ENCODE data around the gene OR51G1. TPM values are rescaled to one million over a fixed set of nuclear protein-coding genes. Genes with fewer than 3 reads are reported as not detected.
"Not testable (repeated sequence)": the region's sequence is repeated elsewhere in the genome, so short reads cannot be mapped to it uniquely, and the experiment has no call there.

The OR51G1 gene
- total RNA-seq, result not detected in 2 replicates

GRCh38 chr11:4924239-4924638 lies at the start of gene OR51G1:
Gene OR51G1 (minus strand): TSS chr11:4924339. CDS start chr11:4924339, 0 bp downstream.
- DNase-seq (ENCODE audit: low spot score), result no peak
- intact Hi-C loops (cut with micrococcal nuclease), result no loop called here
- Mint-ChIP-seq H3K36me3 (ENCODE audit: low read depth) (no peaks in the 10 kb centered on the region), H3K9me3 (no peaks in the 10 kb centered on the region), H3K4me3 (no peak within 1 kb of the TSS), H3K27me3 (ENCODE audit: insufficient read depth) (no peaks in the 10 kb centered on the region), H3K4me1 (ENCODE audit: low read depth) (no peaks in the 10 kb centered on the region), H3K27ac (no peak within 1 kb of the TSS)

GRCh38 chr11:4962816-4963215 lies 38.7 kb upstream of the OR51G1 start:
- intact Hi-C loops (cut with micrococcal nuclease), result no loop called here
- no peaks in the 10 kb centered on the region for H3K9me3 Mint-ChIP-seq
- no peaks in the 10 kb centered on the region for H3K27me3 Mint-ChIP-seq (ENCODE audit: insufficient read depth)
- no peak overlapping the region for H3K4me3 Mint-ChIP-seq
- DNase-seq (ENCODE audit: low spot score), result no peak
- no peaks in the 10 kb centered on the region for H3K4me1 Mint-ChIP-seq (ENCODE audit: low read depth)
- no peak overlapping the region for H3K27ac Mint-ChIP-seq
- no peaks in the 10 kb centered on the region for H3K36me3 Mint-ChIP-seq (ENCODE audit: low read depth)

- H3K4me3 Mint-ChIP-seq, result no peak overlapping the region
- no peak for DNase-seq (ENCODE audit: low spot score)
- no peaks in the 10 kb centered on the region for H3K9me3 Mint-ChIP-seq
- H3K27me3 Mint-ChIP-seq (ENCODE audit: insufficient read depth), result no peaks in the 10 kb centered on the region
- no peaks in the 10 kb centered on the region for H3K36me3 Mint-ChIP-seq (ENCODE audit: low read depth)
- intact Hi-C loops (cut with micrococcal nuclease), result no loop called here
- no peak overlapping the region for H3K27ac Mint-ChIP-seq
- no peaks in the 10 kb centered on the region for H3K4me1 Mint-ChIP-seq (ENCODE audit: low read depth)
These were observed 36.7 kb upstream of the OR51G1 start for GRCh38 chr11:4960877-4961276.

- H3K27me3 Mint-ChIP-seq (ENCODE audit: insufficient read depth), result no peaks in the 10 kb centered on the region
- H3K36me3 Mint-ChIP-seq (ENCODE audit: low read depth), result no peaks in the 10 kb centered on the region
- intact Hi-C loops (cut with micrococcal nuclease), result no loop called here
- no peak overlapping the region for H3K27ac Mint-ChIP-seq
- no peaks in the 10 kb centered on the region for H3K9me3 Mint-ChIP-seq
- no peak overlapping the region for H3K4me3 Mint-ChIP-seq
- H3K4me1 Mint-ChIP-seq (ENCODE audit: low read depth), result no peaks in the 10 kb centered on the region
- no peak for DNase-seq (ENCODE audit: low spot score)
These were observed 33.3 kb upstream of the OR51G1 start for GRCh38 chr11:4957396-4957795.

- H3K27me3 Mint-ChIP-seq (ENCODE audit: insufficient read depth); H3K4me1 Mint-ChIP-seq (ENCODE audit: low read depth); H3K36me3 Mint-ChIP-seq (ENCODE audit: low read depth); DNase-seq (ENCODE audit: low spot score); H3K4me3 Mint-ChIP-seq; H3K9me3 Mint-ChIP-seq; H3K27ac Mint-ChIP-seq: not testable (repeated sequence)
- intact Hi-C loops (cut with micrococcal nuclease), result loop anchor here (1.0 kb wide), 1 partner anchor 10 kb away; no protein-coding TSS in a partner anchor
These were observed 31.5 kb upstream of the OR51G1 start, which contains the start of gene OR51A2 for GRCh38 chr11:4955613-4956012. Gene OR51A2 (minus strand): TSS chr11:4955713. CDS start chr11:4955713, 0 bp downstream.

- intact Hi-C loops (cut with micrococcal nuclease), result no loop called here
- H3K4me3 Mint-ChIP-seq, result no peak within 1 kb of the TSS
- no peak for DNase-seq (ENCODE audit: low spot score)
- H3K27ac Mint-ChIP-seq, result no peak within 1 kb of the TSS
- H3K4me1 Mint-ChIP-seq (ENCODE audit: low read depth), result no peaks in the 10 kb centered on the region
- H3K9me3 Mint-ChIP-seq, result no peaks in the 10 kb centered on the region
- no peaks in the 10 kb centered on the region for H3K36me3 Mint-ChIP-seq (ENCODE audit: low read depth)
- no peaks in the 10 kb centered on the region for H3K27me3 Mint-ChIP-seq (ENCODE audit: insufficient read depth)
These were observed 23.4 kb upstream of the OR51G1 start, which contains the start of gene OR51A4 for GRCh38 chr11:4947505-4947904. Gene OR51A4 (minus strand): TSS chr11:4947605. CDS start chr11:4947100, 505 bp downstream.

- Mint-ChIP-seq H3K9me3 (no peaks in the 10 kb centered on the region), H3K36me3 (ENCODE audit: low read depth) (no peaks in the 10 kb centered on the region), H3K27me3 (ENCODE audit: insufficient read depth) (no peaks in the 10 kb centered on the region), H3K4me1 (ENCODE audit: low read depth) (no peaks in the 10 kb centered on the region), H3K27ac (no peak overlapping the region), H3K4me3 (no peak overlapping the region)
- intact Hi-C loops (cut with micrococcal nuclease), result no loop called here
- no peak for DNase-seq (ENCODE audit: low spot score)
These were observed 12.6 kb upstream of the OR51G1 start for GRCh38 chr11:4936745-4937144.

- Mint-ChIP-seq H3K4me3 (no peak overlapping the region), H3K36me3 (ENCODE audit: low read depth) (no peaks in the 10 kb centered on the region), H3K9me3 (no peaks in the 10 kb centered on the region), H3K4me1 (ENCODE audit: low read depth) (no peaks in the 10 kb centered on the region), H3K27ac (no peak overlapping the region), H3K27me3 (ENCODE audit: insufficient read depth) (no peaks in the 10 kb centered on the region)
- DNase-seq (ENCODE audit: low spot score), result no peak
- intact Hi-C loops (cut with micrococcal nuclease), result no loop called here
These were observed 8.6 kb upstream of the OR51G1 start for GRCh38 chr11:4932751-4933150.

- Mint-ChIP-seq H3K4me1 (ENCODE audit: low read depth) (no peaks in the 10 kb centered on the region), H3K9me3 (no peaks in the 10 kb centered on the region), H3K36me3 (ENCODE audit: low read depth) (no peaks in the 10 kb centered on the region), H3K27me3 (ENCODE audit: insufficient read depth) (no peaks in the 10 kb centered on the region), H3K27ac (no peak overlapping the region), H3K4me3 (no peak overlapping the region)
- no peak for DNase-seq (ENCODE audit: low spot score)
- intact Hi-C loops (cut with micrococcal nuclease), result no loop called here
These were observed 2.5 kb upstream of the OR51G1 start for GRCh38 chr11:4926608-4927007.

- H3K4me3 Mint-ChIP-seq, result no peak overlapping the region
- H3K9me3 Mint-ChIP-seq, result no peaks in the 10 kb centered on the region
- no peaks in the 10 kb centered on the region for H3K4me1 Mint-ChIP-seq (ENCODE audit: low read depth)
- intact Hi-C loops (cut with micrococcal nuclease), result no loop called here
- no peaks in the 10 kb centered on the region for H3K36me3 Mint-ChIP-seq (ENCODE audit: low read depth)
- H3K27ac Mint-ChIP-seq, result no peak overlapping the region
- H3K27me3 Mint-ChIP-seq (ENCODE audit: insufficient read depth), result no peaks in the 10 kb centered on the region
- DNase-seq (ENCODE audit: low spot score), result no peak
These were observed 1.8 kb downstream of the OR51G1 start for GRCh38 chr11:4922304-4922703.

- no peaks in the 10 kb centered on the region for H3K4me1 Mint-ChIP-seq (ENCODE audit: low read depth)
These were observed 2.3 kb downstream of the OR51G1 start for GRCh38 chr11:4921796-4922195.

GRCh38 chr11:4919250-4919649 lies 4.9 kb downstream of the OR51G1 start, which contains the start of gene OR51G2:
Gene OR51G2 (minus strand): TSS chr11:4919350. CDS start chr11:4915663, 3,687 bp downstream.
- DNase-seq (ENCODE audit: low spot score), result no peak
- H3K4me1 Mint-ChIP-seq (ENCODE audit: low read depth), result no peaks in the 10 kb centered on the region
- no peaks in the 10 kb centered on the region for H3K9me3 Mint-ChIP-seq
- intact Hi-C loops (cut with micrococcal nuclease), result no loop called here
- H3K27me3 Mint-ChIP-seq (ENCODE audit: insufficient read depth), result no peaks in the 10 kb centered on the region
- H3K36me3 Mint-ChIP-seq (ENCODE audit: low read depth), result no peaks in the 10 kb centered on the region
- no peak within 1 kb of the TSS for H3K4me3 Mint-ChIP-seq
- H3K27ac Mint-ChIP-seq, result no peak within 1 kb of the TSS

More at GRCh38 chr11:4921796-4922195, 2.3 kb downstream of the OR51G1 start:
- no peak for DNase-seq (ENCODE audit: low spot score)
- Mint-ChIP-seq H3K27ac (no peak overlapping the region), H3K36me3 (ENCODE audit: low read depth) (no peaks in the 10 kb centered on the region), H3K4me3 (no peak overlapping the region), H3K27me3 (ENCODE audit: insufficient read depth) (no peaks in the 10 kb centered on the region), H3K9me3 (no peaks in the 10 kb centered on the region)
- intact Hi-C loops (cut with micrococcal nuclease), result no loop called here

- H3K9me3 Mint-ChIP-seq, result no peaks in the 10 kb centered on the region
- no peaks in the 10 kb centered on the region for H3K27me3 Mint-ChIP-seq (ENCODE audit: insufficient read depth)
- intact Hi-C loops (cut with micrococcal nuclease), result no loop called here
- H3K36me3 Mint-ChIP-seq (ENCODE audit: low read depth), result no peaks in the 10 kb centered on the region
- H3K4me3 Mint-ChIP-seq, result no peak overlapping the region
- H3K27ac Mint-ChIP-seq, result no peak overlapping the region
- no peaks in the 10 kb centered on the region for H3K4me1 Mint-ChIP-seq (ENCODE audit: low read depth)
- DNase-seq (ENCODE audit: low spot score), result no peak
These were observed 7.6 kb downstream of the OR51G1 start for GRCh38 chr11:4916581-4916980.

GRCh38 chr11:4903484-4903883 lies 20.7 kb downstream of the OR51G1 start, which contains the start of gene OR51A7:
Gene OR51A7 (plus strand): TSS chr11:4903783. CDS start chr11:4907370, 3,587 bp downstream.
- H3K27ac Mint-ChIP-seq, result no peak within 1 kb of the TSS
- no peaks in the 10 kb centered on the region for H3K27me3 Mint-ChIP-seq (ENCODE audit: insufficient read depth)
- H3K4me1 Mint-ChIP-seq (ENCODE audit: low read depth), result no peaks in the 10 kb centered on the region
- no peaks in the 10 kb centered on the region for H3K9me3 Mint-ChIP-seq
- no peak for DNase-seq (ENCODE audit: low spot score)
- no peak within 1 kb of the TSS for H3K4me3 Mint-ChIP-seq
- intact Hi-C loops (cut with micrococcal nuclease), result no loop called here
- no peaks in the 10 kb centered on the region for H3K36me3 Mint-ChIP-seq (ENCODE audit: low read depth)
